NCI-H1436 (cell line): ENCODE data around the gene TTPAL.

Experiments used
- DNase-seq: peaks from one replicate; lab custom pipeline; 2025; lab: John Stamatoyannopoulos, UW

TTPAL gene

GRCh38 chr20:44540834-44541233 lies 65.2 kb downstream of the TTPAL start:
- no peak for DNase-seq

GRCh38 chr20:44541992-44542391 lies 66.3 kb downstream of the TTPAL start:
- DNase-seq: no peak

DNA sequence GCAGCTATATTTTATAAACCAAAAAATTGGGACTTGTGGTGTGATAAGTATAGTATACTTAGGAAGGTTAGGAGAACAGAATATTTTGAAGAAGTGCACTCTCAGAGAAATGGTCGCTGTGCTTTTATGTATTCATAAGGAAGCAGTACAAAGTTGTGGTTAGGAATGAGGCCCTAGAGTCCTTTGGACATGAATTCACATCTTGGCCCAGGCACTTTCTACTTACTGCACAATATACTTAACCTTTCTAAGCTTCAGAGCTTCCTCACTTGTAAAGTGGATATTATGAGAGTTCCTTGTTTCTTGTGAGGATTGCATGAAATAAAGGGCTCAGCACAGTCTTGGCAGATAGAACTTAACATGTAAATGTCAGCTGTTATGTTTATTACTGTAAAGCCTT lies 67.2 kb downstream of the TTPAL start:
- DNase-seq: no peak

GRCh38 chr20:44543358-44543757 lies 67.7 kb downstream of the TTPAL start:
- no peak for DNase-seq
